ENCODE data around the gene MFSD6. TPM values are rescaled to one million over a fixed set of nuclear protein-coding genes. Genes with fewer than 3 reads are reported as not detected.

Gene MFSD6
- total RNA-seq, 2 experiments from 2014 or later, result 30.1 to 35.4 TPM

DNA sequence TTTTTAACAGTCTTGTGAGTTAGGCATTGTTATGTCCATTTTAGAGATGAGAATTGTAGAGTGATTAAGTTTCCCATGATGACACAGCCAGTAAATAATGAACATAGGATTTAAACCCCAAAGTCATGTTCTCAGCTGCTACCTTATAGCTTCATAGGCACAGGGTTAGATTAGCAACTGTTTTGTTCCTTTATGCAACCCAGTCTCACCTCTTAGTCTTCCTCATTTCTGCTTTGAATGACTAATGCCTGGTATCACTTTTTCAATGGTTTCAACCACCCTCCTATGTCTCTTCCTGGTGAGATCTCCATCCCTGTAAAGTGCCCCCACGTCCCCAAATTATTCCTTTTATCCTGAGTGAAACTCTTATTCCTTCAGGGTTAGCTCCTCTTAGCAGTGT, 44.3 kb downstream of the MFSD6 start:
- CTCF ChIA-PET, result interaction anchor here (0.8 kb wide), 1 partner anchor 27 kb away, joined by 3 read pairs; no protein-coding TSS in a partner anchor
- H3K27ac Mint-ChIP-seq, result no peak overlapping the region
- POLR2A ChIA-PET, result interaction anchor here (0.6 kb wide), 1 partner anchor 241 kb away, joined by 3 read pairs; no protein-coding TSS in a partner anchor
- DNase-seq (no peak), ATAC-seq (peak; percentile 74)
- peaks cover 39% of the 10 kb centered on the region for H3K36me3 Mint-ChIP-seq (ENCODE audit: low read depth)
- intact Hi-C loops (cut with DNase I, micrococcal nuclease), result no loop called here
- no peaks in the 10 kb centered on the region for H3K27me3 Mint-ChIP-seq
- peaks cover 32% of the 10 kb centered on the region for H3K4me1 Mint-ChIP-seq
- no peak overlapping the region for H3K4me3 Mint-ChIP-seq
- no peaks in the 10 kb centered on the region for H3K9me3 Mint-ChIP-seq (ENCODE audit: low read depth)

GRCh38 chr2:190454795-190455194, 46.6 kb downstream of the MFSD6 start:
- Mint-ChIP-seq H3K36me3 (ENCODE audit: low read depth) (peaks cover 47% of the 10 kb centered on the region), H3K27me3 (no peaks in the 10 kb centered on the region), H3K4me3 (no peak overlapping the region), H3K9me3 (ENCODE audit: low read depth) (no peaks in the 10 kb centered on the region), H3K4me1 (peaks cover 38% of the 10 kb centered on the region), H3K27ac (no peak overlapping the region)
- POLR2A ChIA-PET, result no interaction called here
- ATAC-seq (no peak), DNase-seq (no peak)
- intact Hi-C loops (cut with DNase I, micrococcal nuclease), result no loop called here
- CTCF ChIA-PET, result no interaction called here

DNA sequence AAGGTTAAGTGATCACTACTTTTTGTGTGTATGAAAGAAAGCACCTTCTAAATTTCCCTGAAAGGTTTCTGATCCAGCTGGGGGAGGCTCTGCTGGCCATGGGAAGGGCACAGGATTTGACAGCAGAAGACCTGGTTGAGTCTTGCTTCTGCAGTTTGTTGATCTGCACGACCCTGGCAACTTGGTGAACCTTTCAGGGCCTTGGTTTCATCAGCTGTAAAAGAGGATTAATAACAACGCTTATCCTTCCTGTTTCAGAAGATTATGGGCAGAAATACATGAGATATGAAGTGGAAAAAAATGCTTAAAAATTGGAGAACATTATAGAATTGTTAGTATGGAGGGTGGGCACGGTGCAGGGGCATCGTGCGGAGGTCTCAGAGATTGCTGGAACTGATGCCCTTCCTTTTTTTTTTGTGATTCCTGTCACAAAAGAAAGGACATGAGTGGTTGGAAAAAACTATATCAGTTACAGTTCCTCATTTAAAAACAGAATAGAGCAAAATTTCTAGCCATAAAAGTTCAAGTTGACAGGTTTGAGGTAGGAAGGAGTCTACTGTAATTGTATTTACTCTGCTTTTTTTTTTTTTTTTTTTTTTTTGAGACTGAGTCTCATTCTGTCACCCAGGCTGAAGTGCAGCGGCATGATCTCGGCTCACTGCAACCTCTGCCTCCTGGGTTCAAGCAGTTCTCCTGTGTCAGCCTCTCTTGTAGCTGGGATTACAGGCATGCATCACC, 47.4 kb downstream of the MFSD6 start:
- POLR2A ChIA-PET, result no interaction called here
- Mint-ChIP-seq H3K36me3 (ENCODE audit: low read depth) (peaks cover 48% of the 10 kb centered on the region), H3K9me3 (ENCODE audit: low read depth) (no peaks in the 10 kb centered on the region), H3K4me1 (peaks cover 41% of the 10 kb centered on the region), H3K27me3 (no peaks in the 10 kb centered on the region), H3K4me3 (no peak overlapping the region), H3K27ac (no peak overlapping the region)
- no peak for DNase-seq
- CTCF ChIA-PET, result no interaction called here
- no peak for ATAC-seq
- intact Hi-C loops (cut with DNase I, micrococcal nuclease), result no loop called here

DNA sequence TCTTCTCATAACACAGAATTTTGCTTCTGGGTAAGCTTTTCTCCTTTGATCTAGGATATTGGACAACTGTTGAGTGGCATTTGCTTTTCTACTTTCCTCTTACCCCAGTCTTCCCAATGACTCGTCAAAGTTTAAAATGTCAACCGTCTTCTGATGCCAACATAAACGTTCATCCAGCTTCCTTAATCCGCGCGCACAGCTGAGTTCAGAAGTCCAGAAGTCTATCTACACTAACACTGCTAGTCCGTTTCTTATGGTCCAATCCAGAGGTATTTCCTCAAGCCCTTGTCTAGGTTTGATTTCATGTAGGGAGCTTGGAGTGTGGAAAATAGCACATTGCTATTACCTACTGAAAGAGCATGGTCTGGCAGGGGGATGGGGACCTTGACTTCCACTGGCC, 48.7 kb downstream of the MFSD6 start:
- ChIA-PET POLR2A (interaction anchor here (0.7 kb wide), 1 partner anchor 157 kb away, joined by 3 read pairs; no protein-coding TSS in a partner anchor), CTCF (interaction anchor here (0.9 to 1.5 kb wide), 3 partner anchors 10 to 13 kb away, joined by 3 read pairs; no protein-coding TSS in a partner anchor)
- Mint-ChIP-seq H3K27ac (no peak overlapping the region), H3K4me3 (no peak overlapping the region), H3K36me3 (ENCODE audit: low read depth) (peaks cover 46% of the 10 kb centered on the region), H3K9me3 (ENCODE audit: low read depth) (no peaks in the 10 kb centered on the region), H3K27me3 (no peaks in the 10 kb centered on the region), H3K4me1 (peaks cover 36% of the 10 kb centered on the region)
- intact Hi-C loops (cut with DNase I, micrococcal nuclease), result no loop called here
- no peak for ATAC-seq
- DNase-seq, result no peak

DNA sequence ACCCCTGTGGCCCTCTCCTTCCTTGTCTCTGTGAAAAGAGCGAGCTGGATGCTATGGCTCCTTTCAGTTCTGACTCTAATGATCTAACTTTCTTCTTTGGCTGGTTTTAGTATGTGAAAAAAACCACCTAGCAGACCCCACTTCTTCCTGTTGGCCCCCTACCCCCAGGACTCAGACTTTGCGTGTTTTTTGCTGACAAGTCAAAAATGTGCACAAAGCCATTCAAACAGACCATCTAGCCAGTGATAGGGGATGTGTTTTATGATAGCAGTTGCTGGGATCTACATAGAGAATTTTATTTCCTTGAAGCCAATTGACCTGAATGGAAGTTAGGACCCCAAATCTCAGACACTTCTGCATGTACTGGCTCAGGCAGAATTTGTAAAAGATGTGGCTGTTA, 49.1 kb downstream of the MFSD6 start:
- no peak overlapping the region for H3K4me3 Mint-ChIP-seq
- no peaks in the 10 kb centered on the region for H3K9me3 Mint-ChIP-seq (ENCODE audit: low read depth)
- H3K36me3 Mint-ChIP-seq (ENCODE audit: low read depth), result peaks cover 46% of the 10 kb centered on the region
- POLR2A ChIA-PET, result interaction anchor here (0.7 kb wide), 1 partner anchor 156 kb away, joined by 3 read pairs; no protein-coding TSS in a partner anchor
- CTCF ChIA-PET, result interaction anchor here (0.9 to 1.5 kb wide), 3 partner anchors 11 to 13 kb away, joined by 3 read pairs; no protein-coding TSS in a partner anchor
- ATAC-seq, result no peak
- H3K4me1 Mint-ChIP-seq, result peaks cover 33% of the 10 kb centered on the region
- no peaks in the 10 kb centered on the region for H3K27me3 Mint-ChIP-seq
- H3K27ac Mint-ChIP-seq, result no peak overlapping the region
- no peak for DNase-seq
- intact Hi-C loops (cut with DNase I, micrococcal nuclease), result no loop called here

DNA sequence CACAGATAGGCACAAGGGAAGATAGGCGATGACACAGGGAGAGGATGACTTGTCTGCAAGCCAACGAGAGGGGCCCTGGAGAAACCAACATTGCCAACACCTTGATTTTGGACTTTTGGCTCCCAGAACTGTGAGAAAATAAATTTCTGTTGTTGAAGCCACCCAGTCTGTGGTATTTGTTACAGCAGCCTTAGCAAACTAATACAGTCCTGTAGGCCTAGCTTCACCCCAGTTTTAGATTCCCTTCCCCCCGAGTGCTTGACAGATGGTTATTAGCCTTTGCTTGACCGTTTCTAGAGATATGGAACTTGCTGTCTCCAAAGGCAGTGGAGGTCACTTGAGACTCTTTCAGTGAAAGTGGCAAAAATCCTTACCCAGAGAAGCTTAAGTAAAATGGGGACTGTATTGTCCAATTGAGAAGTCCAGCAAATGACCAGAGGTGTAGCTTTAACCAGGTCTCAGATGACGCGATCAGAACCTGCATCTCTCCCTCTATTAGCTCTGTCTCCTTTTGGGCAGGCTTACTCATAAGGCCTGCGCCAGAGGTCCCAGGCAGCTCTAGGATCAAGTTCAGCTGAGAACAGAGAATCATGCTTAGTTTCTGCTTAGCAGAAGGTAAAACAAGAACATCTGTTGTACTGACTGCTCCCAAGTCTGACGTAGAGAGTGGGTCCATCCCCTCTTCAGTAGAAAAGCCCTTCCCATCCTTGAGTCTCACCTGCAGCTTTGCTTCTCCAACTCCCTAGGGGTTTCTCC, 50.4 kb downstream of the MFSD6 start:
- H3K9me3 Mint-ChIP-seq (ENCODE audit: low read depth), result no peaks in the 10 kb centered on the region
- no peaks in the 10 kb centered on the region for H3K27me3 Mint-ChIP-seq
- H3K36me3 Mint-ChIP-seq (ENCODE audit: low read depth), result peaks cover 41% of the 10 kb centered on the region
- ChIA-PET CTCF (interaction anchor here (1.2 to 1.6 kb wide), 2 partner anchors 8 to 12 kb away, joined by 3 to 7 read pairs; no protein-coding TSS in a partner anchor), POLR2A (no interaction called here)
- ATAC-seq, result no peak
- H3K4me1 Mint-ChIP-seq, result peaks cover 30% of the 10 kb centered on the region
- H3K4me3 Mint-ChIP-seq, result no peak overlapping the region
- no peak overlapping the region for H3K27ac Mint-ChIP-seq
- DNase-seq, result no peak
- intact Hi-C loops (cut with DNase I, micrococcal nuclease), result no loop called here

GRCh38 chr2:190459881-190460280, 51.7 kb downstream of the MFSD6 start:
- ChIA-PET POLR2A (no interaction called here), CTCF (interaction anchor here (0.6 to 1.5 kb wide), 5 partner anchors 10 to 164 kb away, joined by 3 to 6 read pairs (median 3); no protein-coding TSS in a partner anchor)
- Mint-ChIP-seq H3K4me3 (no peak overlapping the region), H3K4me1 (peaks cover 40% of the 10 kb centered on the region), H3K27me3 (no peaks in the 10 kb centered on the region), H3K27ac (no peak overlapping the region), H3K9me3 (ENCODE audit: low read depth) (no peaks in the 10 kb centered on the region), H3K36me3 (ENCODE audit: low read depth) (peaks cover 34% of the 10 kb centered on the region)
- ATAC-seq, result no peak
- DNase-seq, result no peak
- intact Hi-C loops (cut with DNase I, micrococcal nuclease), result no loop called here

DNA sequence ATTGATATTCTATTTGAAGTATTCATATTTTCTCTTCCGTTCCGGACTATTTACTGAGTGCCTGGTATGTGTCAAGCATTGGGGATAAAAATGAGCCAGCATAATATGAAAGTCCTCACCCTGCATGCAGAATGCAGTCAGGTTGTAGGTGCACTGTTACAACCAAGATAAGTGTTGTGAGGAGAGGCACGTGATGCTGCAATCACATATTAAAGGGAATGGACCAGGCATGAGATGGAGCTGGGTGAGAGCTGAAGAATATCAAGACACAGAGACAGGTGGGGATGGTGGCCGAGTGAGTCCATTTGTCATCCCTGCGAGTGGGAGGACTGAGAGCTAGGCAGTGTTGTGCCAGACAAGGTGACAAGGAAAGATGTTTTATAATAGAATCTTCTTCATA, 52.3 kb downstream of the MFSD6 start:
- peaks cover 42% of the 10 kb centered on the region for H3K4me1 Mint-ChIP-seq
- H3K27me3 Mint-ChIP-seq, result no peaks in the 10 kb centered on the region
- no peak overlapping the region for H3K27ac Mint-ChIP-seq
- no peak for ATAC-seq
- H3K9me3 Mint-ChIP-seq (ENCODE audit: low read depth), result no peaks in the 10 kb centered on the region
- H3K36me3 Mint-ChIP-seq (ENCODE audit: low read depth), result peaks cover 31% of the 10 kb centered on the region
- no peak overlapping the region for H3K4me3 Mint-ChIP-seq
- intact Hi-C loops (cut with DNase I, micrococcal nuclease), result no loop called here
- ChIA-PET POLR2A (no interaction called here), CTCF (interaction anchor here (0.6 to 1.5 kb wide), 2 partner anchors 13 to 164 kb away, joined by 3 to 6 read pairs; no protein-coding TSS in a partner anchor)
- no peak for DNase-seq

DNA sequence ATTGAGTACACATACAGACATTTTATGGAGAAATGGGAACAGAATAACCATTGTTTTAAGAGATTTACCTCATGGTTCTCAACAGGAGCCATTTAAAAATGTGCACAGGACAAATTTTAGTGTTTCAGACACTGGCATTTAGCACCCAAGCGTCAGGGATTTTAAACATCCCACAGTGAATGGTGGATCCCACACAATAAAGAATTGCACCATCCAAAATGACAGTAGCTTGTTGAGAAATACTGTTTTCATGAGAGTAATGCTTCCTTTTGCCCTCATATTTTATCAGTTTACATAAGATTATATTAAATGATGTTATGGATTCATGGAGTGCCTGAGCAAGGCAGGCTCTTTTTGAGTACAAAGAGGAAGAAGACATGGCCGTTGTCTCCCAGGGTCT, 54.0 kb downstream of the MFSD6 start:
- ATAC-seq (no peak), DNase-seq (no peak)
- ChIA-PET CTCF (no interaction called here), POLR2A (no interaction called here)
- Mint-ChIP-seq H3K4me1 (peaks cover 51% of the 10 kb centered on the region), H3K9me3 (ENCODE audit: low read depth) (no peaks in the 10 kb centered on the region), H3K4me3 (no peak overlapping the region), H3K27me3 (no peaks in the 10 kb centered on the region), H3K36me3 (ENCODE audit: low read depth) (peaks cover 25% of the 10 kb centered on the region), H3K27ac (no peak overlapping the region)
- intact Hi-C loops (cut with DNase I, micrococcal nuclease), result no loop called here

DNA sequence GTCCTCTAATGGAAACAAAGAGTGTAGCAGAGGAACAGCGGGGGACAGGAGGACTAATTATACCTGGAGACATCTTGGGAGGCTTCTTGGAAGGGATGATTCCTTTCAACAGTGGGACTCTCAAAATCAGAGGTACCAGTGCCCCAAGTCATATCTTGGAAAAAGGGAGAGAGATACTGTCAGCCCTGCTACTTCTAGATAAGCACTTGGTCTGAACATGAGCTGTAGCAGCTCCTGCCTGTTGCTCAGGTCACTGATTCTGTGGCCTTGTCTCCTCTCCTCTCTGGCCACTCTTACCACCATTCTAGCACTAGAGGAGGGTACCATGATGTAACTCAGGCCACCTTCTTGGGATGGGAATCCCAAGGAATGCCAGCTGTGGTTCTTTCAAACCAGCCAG, 54.5 kb downstream of the MFSD6 start:
- H3K36me3 Mint-ChIP-seq (ENCODE audit: low read depth), result peaks cover 21% of the 10 kb centered on the region
- no peaks in the 10 kb centered on the region for H3K27me3 Mint-ChIP-seq
- H3K4me1 Mint-ChIP-seq, result peaks cover 52% of the 10 kb centered on the region
- DNase-seq (no peak), ATAC-seq (no peak)
- CTCF ChIA-PET, result interaction anchor here (0.7 to 1.0 kb wide), 2 partner anchors 11 to 475 kb away, joined by 3 read pairs; no protein-coding TSS in a partner anchor
- H3K27ac Mint-ChIP-seq, result peak overlapping the region; percentile 16
- POLR2A ChIA-PET, result interaction anchor here (0.5 to 0.7 kb wide), 2 partner anchors 71 to 625 kb away, joined by 4 read pairs; no protein-coding TSS in a partner anchor
- H3K4me3 Mint-ChIP-seq, result no peak overlapping the region
- H3K9me3 Mint-ChIP-seq (ENCODE audit: low read depth), result no peaks in the 10 kb centered on the region
- intact Hi-C loops (cut with DNase I, micrococcal nuclease), result no loop called here

GRCh38 chr2:190465060-190465459, 56.9 kb downstream of the MFSD6 start:
- ChIA-PET POLR2A (no interaction called here), CTCF (no interaction called here)
- Mint-ChIP-seq H3K4me3 (no peak overlapping the region), H3K9me3 (ENCODE audit: low read depth) (no peaks in the 10 kb centered on the region), H3K36me3 (ENCODE audit: low read depth) (peaks cover 23% of the 10 kb centered on the region), H3K27ac (no peak overlapping the region), H3K4me1 (peaks cover 63% of the 10 kb centered on the region), H3K27me3 (no peaks in the 10 kb centered on the region)
- no peak for DNase-seq
- intact Hi-C loops (cut with DNase I, micrococcal nuclease), result no loop called here
- ATAC-seq, result no peak
